ENCODE data around the gene MAN1A1.

The MAN1A1 gene

DNA sequence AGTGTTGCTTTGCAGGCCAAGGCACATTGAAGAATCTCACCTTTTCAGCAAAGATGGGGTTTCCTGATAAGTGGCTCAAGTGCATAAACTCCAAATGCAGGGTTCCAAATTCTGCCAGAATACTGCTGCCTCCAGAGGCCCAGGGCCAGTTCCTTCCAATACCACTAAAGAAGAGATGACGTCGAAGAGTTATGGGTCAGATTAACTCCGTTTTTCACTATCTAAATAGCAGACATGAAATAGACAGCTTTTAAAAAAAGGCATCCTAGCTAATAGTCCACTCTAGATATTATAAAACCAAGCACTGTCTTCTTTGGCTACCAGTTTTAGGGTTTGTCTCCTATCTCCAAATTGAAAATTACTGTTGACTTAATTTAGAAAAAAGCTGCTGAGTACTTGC, 144.8 kb downstream of the MAN1A1 start:
- TF ChIP-seq, protein P1, sequence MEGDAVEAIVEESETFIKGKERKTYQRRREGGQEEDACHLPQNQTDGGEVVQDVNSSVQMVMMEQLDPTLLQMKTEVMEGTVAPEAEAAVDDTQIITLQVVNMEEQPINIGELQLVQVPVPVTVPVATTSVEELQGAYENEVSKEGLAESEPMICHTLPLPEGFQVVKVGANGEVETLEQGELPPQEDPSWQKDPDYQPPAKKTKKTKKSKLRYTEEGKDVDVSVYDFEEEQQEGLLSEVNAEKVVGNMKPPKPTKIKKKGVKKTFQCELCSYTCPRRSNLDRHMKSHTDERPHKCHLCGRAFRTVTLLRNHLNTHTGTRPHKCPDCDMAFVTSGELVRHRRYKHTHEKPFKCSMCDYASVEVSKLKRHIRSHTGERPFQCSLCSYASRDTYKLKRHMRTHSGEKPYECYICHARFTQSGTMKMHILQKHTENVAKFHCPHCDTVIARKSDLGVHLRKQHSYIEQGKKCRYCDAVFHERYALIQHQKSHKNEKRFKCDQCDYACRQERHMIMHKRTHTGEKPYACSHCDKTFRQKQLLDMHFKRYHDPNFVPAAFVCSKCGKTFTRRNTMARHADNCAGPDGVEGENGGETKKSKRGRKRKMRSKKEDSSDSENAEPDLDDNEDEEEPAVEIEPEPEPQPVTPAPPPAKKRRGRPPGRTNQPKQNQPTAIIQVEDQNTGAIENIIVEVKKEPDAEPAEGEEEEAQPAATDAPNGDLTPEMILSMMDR (conservative IDR thresholded peaks at IDR 0.05; ENCODE audit: low read depth, low read length) = no peak
- no peak overlapping the region for H3K4me3 ChIP-seq (ENCODE audit: low read length)
- no peak for DNase-seq (ENCODE audit: low read depth)

- TF ChIP-seq, protein P1 (conservative IDR thresholded peaks at IDR 0.05; ENCODE audit: low read depth, low read length) = no peak
- no peak overlapping the region for H3K4me3 ChIP-seq (ENCODE audit: low read length)
- DNase-seq (ENCODE audit: low read depth) = no peak
Observed at GRCh38 chr6:119201480-119201879, 148.1 kb downstream of the MAN1A1 start.

- TF ChIP-seq, protein P1 (conservative IDR thresholded peaks at IDR 0.05; ENCODE audit: low read depth, low read length) = no peak
- no peak for DNase-seq (ENCODE audit: low read depth)
- no peak overlapping the region for H3K4me3 ChIP-seq (ENCODE audit: low read length)
Observed at GRCh38 chr6:119200512-119201175, 148.9 kb downstream of the MAN1A1 start.

DNA sequence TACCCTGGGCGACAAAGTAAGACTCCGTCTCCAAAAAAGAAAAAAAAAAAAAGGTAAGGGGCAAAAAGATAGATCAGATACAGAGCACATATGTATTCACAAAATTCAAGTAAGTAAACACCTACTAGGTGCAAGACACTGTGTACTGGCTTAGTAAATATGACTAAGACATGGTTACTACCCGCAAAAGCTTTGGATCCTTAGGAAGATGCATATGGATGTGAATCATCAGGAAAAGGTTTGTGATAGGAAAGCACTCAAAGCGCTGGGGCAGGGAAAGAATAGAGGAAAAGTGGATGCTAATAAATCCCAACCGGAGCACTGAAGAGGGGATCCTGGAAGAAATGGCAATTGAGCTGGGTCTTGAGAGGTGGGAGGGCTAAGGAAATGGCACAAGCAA, 152.3 kb downstream of the MAN1A1 start:
- DNase-seq (ENCODE audit: low read depth) = no peak
- TF ChIP-seq, protein P1 (conservative IDR thresholded peaks at IDR 0.05; ENCODE audit: low read depth, low read length) = no peak
- no peak overlapping the region for H3K4me3 ChIP-seq (ENCODE audit: low read length)

DNA sequence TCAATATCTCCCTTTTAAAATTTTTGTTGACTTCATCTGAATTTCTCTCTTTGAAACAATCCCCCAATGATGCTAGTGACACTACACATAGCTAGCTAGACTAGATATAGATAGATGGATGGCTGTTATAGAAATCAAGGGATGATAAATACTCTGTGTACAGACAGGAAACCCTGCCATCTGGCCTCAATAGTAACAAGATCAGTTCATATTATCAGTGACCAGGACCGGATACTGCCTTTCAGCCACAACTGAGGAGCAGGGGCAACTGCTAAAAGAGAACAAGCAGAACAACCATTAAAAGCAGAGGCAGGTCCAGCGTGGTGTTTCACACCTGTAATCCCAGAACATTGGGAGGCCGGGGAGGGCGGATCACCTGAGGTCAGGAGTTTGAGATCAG, 152.8 kb downstream of the MAN1A1 start:
- no peak overlapping the region for H3K4me3 ChIP-seq (ENCODE audit: low read length)
- TF ChIP-seq, protein P1 (conservative IDR thresholded peaks at IDR 0.05; ENCODE audit: low read depth, low read length) = no peak
- no peak for DNase-seq (ENCODE audit: low read depth)

DNA sequence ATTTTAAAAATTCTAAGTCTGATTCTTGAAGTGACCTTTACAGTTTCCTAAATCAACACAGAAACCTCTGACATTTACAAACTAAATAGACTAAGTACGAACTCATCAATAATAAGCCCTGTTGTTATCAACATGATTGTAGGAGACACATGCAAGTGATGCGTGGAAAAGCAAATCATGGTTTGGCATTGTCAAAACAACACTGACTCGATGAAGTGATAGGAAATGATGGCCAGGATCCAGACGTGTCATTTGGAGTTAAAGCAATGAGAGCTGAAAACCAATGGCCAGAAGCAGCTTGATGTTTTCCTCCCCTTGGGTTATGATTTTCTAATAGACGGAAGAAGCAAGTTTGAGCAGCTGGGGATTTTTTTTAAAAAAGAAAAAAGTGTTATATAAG, 153.7 kb downstream of the MAN1A1 start:
- no peak overlapping the region for H3K4me3 ChIP-seq (ENCODE audit: low read length)
- DNase-seq (ENCODE audit: low read depth) = no peak
- TF ChIP-seq, protein P1 (conservative IDR thresholded peaks at IDR 0.05; ENCODE audit: low read depth, low read length) = no peak

GRCh38 chr6:119195204-119195603, 154.4 kb downstream of the MAN1A1 start:
- DNase-seq (ENCODE audit: low read depth) = no peak
- no peak overlapping the region for H3K4me3 ChIP-seq (ENCODE audit: low read length)
- TF ChIP-seq, protein P1 (conservative IDR thresholded peaks at IDR 0.05; ENCODE audit: low read depth, low read length) = no peak
